Measurements from ENCODE around the gene S100A14. TPM values are rescaled to one million over a fixed set of nuclear protein-coding genes. Genes with fewer than 3 reads are reported as not detected.

S100A14 gene
- total and polyA plus RNA-seq, 2 of the 13 experiments (the other 11 are each of a cell fraction or from before 2014, with no cell fraction given) = 1.4 to 7.7 TPM

DNA sequence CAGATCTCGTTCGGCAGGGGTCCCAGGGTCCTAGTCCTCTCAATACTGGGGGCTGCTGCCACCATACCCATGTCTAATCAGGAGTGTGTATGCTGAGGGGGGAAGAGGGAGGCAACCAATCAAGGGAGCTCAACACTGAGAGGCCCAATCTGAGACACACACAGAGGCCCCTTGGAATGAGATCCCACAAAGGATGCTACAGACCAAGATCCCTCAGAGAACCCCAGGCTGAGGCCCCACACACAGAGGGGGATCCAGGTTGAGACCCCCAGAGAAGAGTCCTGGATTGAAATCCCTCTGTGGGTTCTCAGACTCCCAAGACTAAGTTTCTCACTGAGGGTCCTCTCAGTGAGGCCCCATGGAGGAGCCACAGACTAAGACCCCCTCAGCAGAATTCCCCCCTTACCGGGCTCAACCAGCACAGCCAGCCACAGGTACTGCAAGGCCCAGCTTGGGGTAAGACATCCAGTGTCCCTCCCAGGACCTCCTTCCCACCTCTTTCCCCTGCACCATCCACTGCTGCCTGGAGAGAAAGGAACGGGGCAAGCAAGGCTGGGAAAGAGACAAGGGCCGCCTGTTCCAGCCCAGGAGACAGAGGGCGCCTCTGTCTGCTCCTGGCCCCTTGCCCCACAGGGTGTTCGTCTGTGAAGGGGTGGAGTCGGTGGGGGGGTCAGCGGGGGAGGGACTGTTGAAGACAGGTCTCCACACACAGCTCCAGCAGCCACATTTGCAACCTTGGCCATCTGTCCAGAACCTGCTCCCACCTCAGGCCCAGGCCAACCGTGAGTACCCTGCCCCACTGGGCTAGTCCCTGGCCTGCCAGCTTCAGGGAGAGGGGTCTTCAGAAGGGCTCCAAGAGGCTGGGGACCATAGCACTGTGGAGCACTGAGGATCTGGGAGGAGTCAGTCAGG is 11.8 kb upstream of the S100A14 start, which contains the start of gene S100A1 (continued):
- TF ChIP-seq SNRNP70 (IDR thresholded peaks at IDR 0.05; ENCODE audit: low read depth, low read length) (no peak), ZNF160 (CRISPR knock-in tag; IDR thresholded peaks at IDR 0.05) (no peak), MIXL1 (CRISPR knock-in tag; IDR thresholded peaks at IDR 0.05) (no peak), SCMH1 (CRISPR knock-in tag; IDR thresholded peaks at IDR 0.05; ENCODE audit: borderline replicate concordance) (no peak), ZNF138 (CRISPR knock-in tag; IDR thresholded peaks at IDR 0.05; ENCODE audit: low read depth) (no peak), HDAC6 (IDR thresholded peaks at IDR 0.05; ENCODE audit: low read depth, low read length) (no peak), ZNF224 (CRISPR knock-in tag; IDR thresholded peaks at IDR 0.05) (0 out of 2 replicates have a peak, but pooled peaks have one; percentile 11), SALL2 (CRISPR knock-in tag; IDR thresholded peaks at IDR 0.05) (no peak), ZFYVE20 (CRISPR knock-in tag; IDR thresholded peaks at IDR 0.05; ENCODE audit: borderline replicate concordance, low read depth) (no peak), ZNF605 (CRISPR knock-in tag; IDR thresholded peaks at IDR 0.05) (peak; percentile 49; the same call in 1 of the 2 replicates), MED13 (CRISPR knock-in tag; IDR thresholded peaks at IDR 0.05) (no peak), ZNF556 (CRISPR knock-in tag; IDR thresholded peaks at IDR 0.05; ENCODE audit: borderline replicate concordance) (no peak), ZNF746 (CRISPR knock-in tag; IDR thresholded peaks at IDR 0.05) (no peak), ATF1 (CRISPR knock-in tag; IDR thresholded peaks at IDR 0.05) (no peak), ZFP36L1 (CRISPR knock-in tag; IDR thresholded peaks at IDR 0.05) (no peak)
- TF ChIP-seq, protein P1, sequence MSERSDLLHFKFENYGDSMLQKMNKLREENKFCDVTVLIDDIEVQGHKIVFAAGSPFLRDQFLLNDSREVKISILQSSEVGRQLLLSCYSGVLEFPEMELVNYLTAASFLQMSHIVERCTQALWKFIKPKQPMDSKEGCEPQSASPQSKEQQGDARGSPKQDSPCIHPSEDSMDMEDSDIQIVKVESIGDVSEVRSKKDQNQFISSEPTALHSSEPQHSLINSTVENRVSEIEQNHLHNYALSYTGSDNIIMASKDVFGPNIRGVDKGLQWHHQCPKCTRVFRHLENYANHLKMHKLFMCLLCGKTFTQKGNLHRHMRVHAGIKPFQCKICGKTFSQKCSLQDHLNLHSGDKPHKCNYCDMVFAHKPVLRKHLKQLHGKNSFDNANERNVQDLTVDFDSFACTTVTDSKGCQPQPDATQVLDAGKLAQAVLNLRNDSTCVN (CRISPR knock-in tag; IDR thresholded peaks at IDR 0.05; ENCODE audit: borderline replicate concordance) = no peak
- TF ChIP-seq, protein P2, sequence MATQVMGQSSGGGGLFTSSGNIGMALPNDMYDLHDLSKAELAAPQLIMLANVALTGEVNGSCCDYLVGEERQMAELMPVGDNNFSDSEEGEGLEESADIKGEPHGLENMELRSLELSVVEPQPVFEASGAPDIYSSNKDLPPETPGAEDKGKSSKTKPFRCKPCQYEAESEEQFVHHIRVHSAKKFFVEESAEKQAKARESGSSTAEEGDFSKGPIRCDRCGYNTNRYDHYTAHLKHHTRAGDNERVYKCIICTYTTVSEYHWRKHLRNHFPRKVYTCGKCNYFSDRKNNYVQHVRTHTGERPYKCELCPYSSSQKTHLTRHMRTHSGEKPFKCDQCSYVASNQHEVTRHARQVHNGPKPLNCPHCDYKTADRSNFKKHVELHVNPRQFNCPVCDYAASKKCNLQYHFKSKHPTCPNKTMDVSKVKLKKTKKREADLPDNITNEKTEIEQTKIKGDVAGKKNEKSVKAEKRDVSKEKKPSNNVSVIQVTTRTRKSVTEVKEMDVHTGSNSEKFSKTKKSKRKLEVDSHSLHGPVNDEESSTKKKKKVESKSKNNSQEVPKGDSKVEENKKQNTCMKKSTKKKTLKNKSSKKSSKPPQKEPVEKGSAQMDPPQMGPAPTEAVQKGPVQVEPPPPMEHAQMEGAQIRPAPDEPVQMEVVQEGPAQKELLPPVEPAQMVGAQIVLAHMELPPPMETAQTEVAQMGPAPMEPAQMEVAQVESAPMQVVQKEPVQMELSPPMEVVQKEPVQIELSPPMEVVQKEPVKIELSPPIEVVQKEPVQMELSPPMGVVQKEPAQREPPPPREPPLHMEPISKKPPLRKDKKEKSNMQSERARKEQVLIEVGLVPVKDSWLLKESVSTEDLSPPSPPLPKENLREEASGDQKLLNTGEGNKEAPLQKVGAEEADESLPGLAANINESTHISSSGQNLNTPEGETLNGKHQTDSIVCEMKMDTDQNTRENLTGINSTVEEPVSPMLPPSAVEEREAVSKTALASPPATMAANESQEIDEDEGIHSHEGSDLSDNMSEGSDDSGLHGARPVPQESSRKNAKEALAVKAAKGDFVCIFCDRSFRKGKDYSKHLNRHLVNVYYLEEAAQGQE (IDR thresholded peaks at IDR 0.05; ENCODE audit: borderline replicate concordance in 1 of 2, low read depth in 1 of 2, low read length in 2 of 2) = 0 out of 4 replicates have a peak, but pooled peaks of 1 of the 2 experiments have one; percentile 28
- TF ChIP-seq, protein P3, sequence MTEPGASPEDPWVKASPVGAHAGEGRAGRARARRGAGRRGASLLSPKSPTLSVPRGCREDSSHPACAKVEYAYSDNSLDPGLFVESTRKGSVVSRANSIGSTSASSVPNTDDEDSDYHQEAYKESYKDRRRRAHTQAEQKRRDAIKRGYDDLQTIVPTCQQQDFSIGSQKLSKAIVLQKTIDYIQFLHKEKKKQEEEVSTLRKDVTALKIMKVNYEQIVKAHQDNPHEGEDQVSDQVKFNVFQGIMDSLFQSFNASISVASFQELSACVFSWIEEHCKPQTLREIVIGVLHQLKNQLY (CRISPR knock-in tag; IDR thresholded peaks at IDR 0.05) = no peak
- TF ChIP-seq, protein P4, sequence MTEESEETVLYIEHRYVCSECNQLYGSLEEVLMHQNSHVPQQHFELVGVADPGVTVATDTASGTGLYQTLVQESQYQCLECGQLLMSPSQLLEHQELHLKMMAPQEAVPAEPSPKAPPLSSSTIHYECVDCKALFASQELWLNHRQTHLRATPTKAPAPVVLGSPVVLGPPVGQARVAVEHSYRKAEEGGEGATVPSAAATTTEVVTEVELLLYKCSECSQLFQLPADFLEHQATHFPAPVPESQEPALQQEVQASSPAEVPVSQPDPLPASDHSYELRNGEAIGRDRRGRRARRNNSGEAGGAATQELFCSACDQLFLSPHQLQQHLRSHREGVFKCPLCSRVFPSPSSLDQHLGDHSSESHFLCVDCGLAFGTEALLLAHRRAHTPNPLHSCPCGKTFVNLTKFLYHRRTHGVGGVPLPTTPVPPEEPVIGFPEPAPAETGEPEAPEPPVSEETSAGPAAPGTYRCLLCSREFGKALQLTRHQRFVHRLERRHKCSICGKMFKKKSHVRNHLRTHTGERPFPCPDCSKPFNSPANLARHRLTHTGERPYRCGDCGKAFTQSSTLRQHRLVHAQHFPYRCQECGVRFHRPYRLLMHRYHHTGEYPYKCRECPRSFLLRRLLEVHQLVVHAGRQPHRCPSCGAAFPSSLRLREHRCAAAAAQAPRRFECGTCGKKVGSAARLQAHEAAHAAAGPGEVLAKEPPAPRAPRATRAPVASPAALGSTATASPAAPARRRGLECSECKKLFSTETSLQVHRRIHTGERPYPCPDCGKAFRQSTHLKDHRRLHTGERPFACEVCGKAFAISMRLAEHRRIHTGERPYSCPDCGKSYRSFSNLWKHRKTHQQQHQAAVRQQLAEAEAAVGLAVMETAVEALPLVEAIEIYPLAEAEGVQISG (CRISPR knock-in tag; IDR thresholded peaks at IDR 0.05) = no peak

Measured in HepG2 (cell line).